C4-2B (cell line): ENCODE results near the gene WDR88.
A peak's percentile ranks its signal among the peaks of the same experiment; 100 is the strongest.

Experiments used
- H3K27ac ChIP-seq: fragments of 450-650 bp; 2 replicates; pipeline ENCODE4 v1.5.1; 2017
- CTCF ChIP-seq: fragments of 450-650 bp; conservative IDR thresholded peaks from 2 replicates; pipeline ENCODE4 v1.5.1; 2017; ENCODE audit warnings: mild to moderate bottlenecking
- ZFX ChIP-seq: fragments of 450-650 bp; IDR thresholded peaks from 2 replicates; pipeline ENCODE4 v1.6.1; 2017

WDR88 gene

GRCh38 chr19:33171916-33172359 lies 40.0 kb downstream of the WDR88 start:
- TF ChIP-seq ZFX, result no peak
- TF ChIP-seq CTCF, result no peak

GRCh38 chr19:33174186-33174585 lies 42.3 kb downstream of the WDR88 start:
- no peak overlapping the region for H3K27ac ChIP-seq
- TF ChIP-seq CTCF (no peak), ZFX (no peak)

More at GRCh38 chr19:33171916-33172359, 40.0 kb downstream of the WDR88 start:
- H3K27ac ChIP-seq, result peak overlapping the region; percentile 50; the same call in 1 of the 2 replicates

GRCh38 chr19:33175156-33175782 lies 43.4 kb downstream of the WDR88 start:
- H3K27ac ChIP-seq, result no peak overlapping the region; the same call in 1 of the 2 replicates
- TF ChIP-seq ZFX, result no peak
- TF ChIP-seq CTCF, result no peak

- TF ChIP-seq ZFX, result no peak; the same call in 1 of the 2 replicates
- no peak for TF ChIP-seq CTCF
- peak overlapping the region; percentile 91 for H3K27ac ChIP-seq
These were observed 44.2 kb downstream of the WDR88 start for GRCh38 chr19:33175886-33176669.

- TF ChIP-seq ZFX, result peak; percentile 62; the same call in 1 of the 2 replicates
- no peak for TF ChIP-seq CTCF
These were observed 44.9 kb downstream of the WDR88 start for GRCh38 chr19:33176670-33177416.

GRCh38 chr19:33177417-33177979 lies 45.6 kb downstream of the WDR88 start:
- peak overlapping the region; percentile 91 for H3K27ac ChIP-seq
- TF ChIP-seq ZFX, result no peak
- peak; percentile 61 for TF ChIP-seq CTCF

More at GRCh38 chr19:33176670-33177416, 44.9 kb downstream of the WDR88 start:
- peak overlapping the region; percentile 91 for H3K27ac ChIP-seq
